Testis (tissue), 2 donors: ENCODE measurements around the gene HS1BP3.

Experiments
- POLR2A ChIP-seq: fragments of 450-650 bp; IDR thresholded peaks from one replicate; pipeline ENCODE4 v1.6.1; 2017; ENCODE audit warnings: antibody characterized with exemption, mild to moderate bottlenecking, moderate library complexity
- TF ChIP-seq, protein P1 (sequence below), 3 experiments: fragments of 450-650 bp in 2 of 3; fragments of 200-600 bp in 1 of 3; sonication (generic) in 1 of 3; IDR thresholded peaks; one replicate each; pipeline ENCODE4 v1.5.1; 2016 to 2019; ENCODE audit warnings: antibody characterized with exemption in 3 of 3, mild to moderate bottlenecking in 2 of 3, moderate library complexity in 1 of 3

DNA sequence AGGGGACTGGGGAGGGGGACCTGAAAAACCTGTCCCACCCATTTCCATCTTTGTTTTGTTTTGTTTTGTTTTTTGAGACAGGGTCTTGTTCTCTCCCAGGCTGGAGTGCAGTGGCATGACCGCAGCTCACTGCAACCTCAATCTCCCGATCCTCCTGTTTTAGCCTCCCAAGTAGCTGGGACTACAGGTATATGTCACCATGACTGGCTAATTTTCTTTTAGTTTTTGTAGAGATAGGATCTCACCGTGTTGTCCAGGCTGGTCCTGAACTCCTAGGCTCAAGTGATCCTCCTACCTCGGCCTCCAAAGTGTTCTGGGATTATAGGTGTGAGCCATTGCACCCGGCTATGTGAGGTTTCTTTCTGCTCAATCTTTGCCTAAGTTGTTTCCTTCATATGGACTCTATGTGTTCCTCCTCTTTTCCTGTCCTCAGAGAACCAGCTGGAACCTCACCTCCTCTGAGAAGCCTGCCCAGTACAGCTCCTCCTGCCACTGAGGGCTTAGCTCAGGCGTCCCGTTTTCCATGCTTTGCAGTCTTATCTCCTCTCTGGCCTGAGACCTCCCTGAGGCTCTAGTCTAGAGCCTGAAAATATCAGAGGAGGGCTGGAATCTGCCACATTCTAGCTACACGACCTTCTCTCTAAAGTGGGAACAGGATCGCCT, 74.8 kb downstream of the HS1BP3 start:
- TF ChIP-seq, protein P1, sequence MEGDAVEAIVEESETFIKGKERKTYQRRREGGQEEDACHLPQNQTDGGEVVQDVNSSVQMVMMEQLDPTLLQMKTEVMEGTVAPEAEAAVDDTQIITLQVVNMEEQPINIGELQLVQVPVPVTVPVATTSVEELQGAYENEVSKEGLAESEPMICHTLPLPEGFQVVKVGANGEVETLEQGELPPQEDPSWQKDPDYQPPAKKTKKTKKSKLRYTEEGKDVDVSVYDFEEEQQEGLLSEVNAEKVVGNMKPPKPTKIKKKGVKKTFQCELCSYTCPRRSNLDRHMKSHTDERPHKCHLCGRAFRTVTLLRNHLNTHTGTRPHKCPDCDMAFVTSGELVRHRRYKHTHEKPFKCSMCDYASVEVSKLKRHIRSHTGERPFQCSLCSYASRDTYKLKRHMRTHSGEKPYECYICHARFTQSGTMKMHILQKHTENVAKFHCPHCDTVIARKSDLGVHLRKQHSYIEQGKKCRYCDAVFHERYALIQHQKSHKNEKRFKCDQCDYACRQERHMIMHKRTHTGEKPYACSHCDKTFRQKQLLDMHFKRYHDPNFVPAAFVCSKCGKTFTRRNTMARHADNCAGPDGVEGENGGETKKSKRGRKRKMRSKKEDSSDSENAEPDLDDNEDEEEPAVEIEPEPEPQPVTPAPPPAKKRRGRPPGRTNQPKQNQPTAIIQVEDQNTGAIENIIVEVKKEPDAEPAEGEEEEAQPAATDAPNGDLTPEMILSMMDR (IDR thresholded peaks at IDR 0.05), result no peak
- no peak for TF ChIP-seq POLR2A
